ENCODE results near the gene CATSPERB. TPM values are rescaled to one million over a fixed set of nuclear protein-coding genes. Genes with fewer than 3 reads are reported as not detected.

The CATSPERB gene
- total RNA-seq, 4 donors from 2014 or later, result 1.2 to 5.1 (median 3.8) TPM; not detected in 1

DNA sequence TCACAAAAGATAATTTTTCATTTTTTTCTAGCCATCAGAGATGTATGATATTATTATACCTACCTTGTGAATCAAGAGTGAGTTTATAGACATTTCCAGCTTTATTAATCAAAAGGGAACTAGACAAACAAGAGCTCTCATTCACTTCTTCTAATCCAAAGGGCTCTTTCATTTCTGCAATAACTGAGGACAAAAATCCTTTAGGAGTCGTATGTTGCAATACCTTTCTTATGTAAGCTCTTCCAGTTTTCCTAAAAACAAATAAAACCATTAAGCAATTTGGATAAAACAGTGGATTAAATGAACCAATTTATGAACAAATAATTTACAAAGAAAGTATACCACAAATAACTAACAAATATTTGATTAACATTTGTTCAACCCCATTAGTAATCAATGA lies 107.1 kb downstream of the CATSPERB start:
- TF ChIP-seq, protein P1, sequence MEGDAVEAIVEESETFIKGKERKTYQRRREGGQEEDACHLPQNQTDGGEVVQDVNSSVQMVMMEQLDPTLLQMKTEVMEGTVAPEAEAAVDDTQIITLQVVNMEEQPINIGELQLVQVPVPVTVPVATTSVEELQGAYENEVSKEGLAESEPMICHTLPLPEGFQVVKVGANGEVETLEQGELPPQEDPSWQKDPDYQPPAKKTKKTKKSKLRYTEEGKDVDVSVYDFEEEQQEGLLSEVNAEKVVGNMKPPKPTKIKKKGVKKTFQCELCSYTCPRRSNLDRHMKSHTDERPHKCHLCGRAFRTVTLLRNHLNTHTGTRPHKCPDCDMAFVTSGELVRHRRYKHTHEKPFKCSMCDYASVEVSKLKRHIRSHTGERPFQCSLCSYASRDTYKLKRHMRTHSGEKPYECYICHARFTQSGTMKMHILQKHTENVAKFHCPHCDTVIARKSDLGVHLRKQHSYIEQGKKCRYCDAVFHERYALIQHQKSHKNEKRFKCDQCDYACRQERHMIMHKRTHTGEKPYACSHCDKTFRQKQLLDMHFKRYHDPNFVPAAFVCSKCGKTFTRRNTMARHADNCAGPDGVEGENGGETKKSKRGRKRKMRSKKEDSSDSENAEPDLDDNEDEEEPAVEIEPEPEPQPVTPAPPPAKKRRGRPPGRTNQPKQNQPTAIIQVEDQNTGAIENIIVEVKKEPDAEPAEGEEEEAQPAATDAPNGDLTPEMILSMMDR (IDR thresholded peaks at IDR 0.05), result no peak
- TF ChIP-seq POLR2A (IDR thresholded peaks at IDR 0.05) (no peak), POLR2AphosphoS5 (IDR thresholded peaks at IDR 0.05) (no peak), EP300 (IDR thresholded peaks at IDR 0.05; ENCODE audit: low read depth) (no peak)
- no peaks in the 10 kb centered on the region for H3K36me3 ChIP-seq
- WGBS, 2 donors (ENCODE audit: low coverage in 1 of 2), result 67 to 85% methylated on average over 1 of the region's 1 CpG

DNA sequence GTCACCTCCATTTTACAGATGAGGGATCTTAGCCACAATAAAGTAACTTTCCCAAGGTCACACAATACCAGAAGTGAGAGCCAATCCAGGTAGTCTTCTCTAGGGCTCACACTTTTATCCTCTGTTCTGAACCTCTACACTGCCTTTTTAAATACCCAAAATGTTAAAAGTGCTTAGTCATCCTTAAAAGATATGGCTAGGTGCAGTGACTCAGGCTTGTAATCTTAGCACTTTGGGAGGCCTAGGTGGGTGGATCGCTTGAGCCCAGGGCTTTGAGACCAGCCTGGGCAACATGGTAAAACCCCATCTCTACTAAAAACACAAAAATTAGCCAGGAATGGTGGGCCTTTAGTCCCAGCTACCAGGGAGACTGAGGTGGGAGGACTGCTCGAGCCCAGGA lies 117.7 kb downstream of the CATSPERB start:
- no peak for DNase-seq
- Histone ChIP-seq H3K9me3 (no peaks in the 10 kb centered on the region), H3K27me3 (no peaks in the 10 kb centered on the region), H3K36me3 (no peaks in the 10 kb centered on the region), H3K4me1 (no peaks in the 10 kb centered on the region), H3K27ac (no peak overlapping the region), H3K4me3 (no peak overlapping the region)
- TF ChIP-seq POLR2AphosphoS5 (IDR thresholded peaks at IDR 0.05) (no peak), POLR2A (IDR thresholded peaks at IDR 0.05) (no peak), EP300 (IDR thresholded peaks at IDR 0.05; ENCODE audit: low read depth) (no peak)
- TF ChIP-seq, protein P1 (IDR thresholded peaks at IDR 0.05), result no peak
- 50% methylated on average over 2 of the region's 2 CpGs; no CpG with 5 or more reads in 1 of the 2 donors for WGBS, 2 donors (ENCODE audit: low coverage in 1 of 2)
- in situ Hi-C loops (cut with MboI; ENCODE audit: low pct_ligation_motif_present in 1 of 4, low pct_unique_long_range_greater_than_20kb in 1 of 4, low sequenced_read_pairs in 3 of 4) (no loop called here), intact Hi-C loops (cut with DNase I; ENCODE audit: low total_unique reads) (no loop called here)

More for the DNA sequence above, 107.1 kb downstream of the CATSPERB start:
- in situ Hi-C loops (cut with MboI; ENCODE audit: low pct_ligation_motif_present in 1 of 4, low pct_unique_long_range_greater_than_20kb in 1 of 4, low sequenced_read_pairs in 3 of 4), result no loop called here
- Histone ChIP-seq H3K27ac (no peak overlapping the region), H3K27me3 (no peaks in the 10 kb centered on the region), H3K4me3 (no peak overlapping the region), H3K4me1 (no peaks in the 10 kb centered on the region), H3K9me3 (no peaks in the 10 kb centered on the region)
- DNase-seq, result no peak
- intact Hi-C loops (cut with DNase I; ENCODE audit: low total_unique reads), result no loop called here

DNA sequence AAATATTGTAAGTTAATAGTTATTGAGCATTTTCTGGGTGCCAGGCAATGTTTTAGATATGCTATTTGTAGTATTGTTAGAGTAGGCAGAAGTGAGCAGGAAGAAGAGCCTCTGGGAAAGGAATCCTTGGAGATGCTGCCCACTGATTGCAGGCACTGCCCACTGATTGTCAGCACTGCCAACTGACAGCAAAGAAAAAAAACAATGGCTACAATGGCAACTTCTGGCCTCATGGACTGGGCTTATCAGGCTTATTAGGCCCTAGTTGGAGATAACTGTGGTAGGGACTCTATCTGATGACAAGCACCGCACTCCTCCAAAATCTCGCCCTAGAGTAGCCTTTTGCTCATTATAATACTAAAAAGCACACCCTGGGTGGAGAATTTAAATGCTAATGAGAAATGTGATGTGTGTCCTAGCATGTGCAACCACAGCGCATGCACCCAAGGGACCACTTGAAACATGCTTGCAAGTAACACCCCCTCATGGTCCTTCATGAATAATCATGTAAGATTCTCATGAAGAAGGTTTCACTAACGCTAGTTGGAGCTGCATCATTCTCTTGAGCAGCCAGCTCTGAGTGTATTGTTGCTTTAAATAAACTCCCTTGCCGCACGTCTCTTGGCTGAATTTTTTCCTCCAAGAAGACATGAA lies 118.3 kb downstream of the CATSPERB start:
- H3K27ac ChIP-seq, result no peak overlapping the region
- no peak for DNase-seq
- no peak for TF ChIP-seq POLR2AphosphoS5 (IDR thresholded peaks at IDR 0.05)
- TF ChIP-seq, protein P1 (IDR thresholded peaks at IDR 0.05), result no peak
- TF ChIP-seq POLR2A (IDR thresholded peaks at IDR 0.05), result no peak
- TF ChIP-seq EP300 (IDR thresholded peaks at IDR 0.05; ENCODE audit: low read depth), result no peak
- no peaks in the 10 kb centered on the region for H3K27me3 ChIP-seq
- no peaks in the 10 kb centered on the region for H3K4me1 ChIP-seq
- no peak overlapping the region for H3K4me3 ChIP-seq
- in situ Hi-C loops (cut with MboI; ENCODE audit: low pct_ligation_motif_present in 1 of 4, low pct_unique_long_range_greater_than_20kb in 1 of 4, low sequenced_read_pairs in 3 of 4), result no loop called here
- no peaks in the 10 kb centered on the region for H3K36me3 ChIP-seq
- intact Hi-C loops (cut with DNase I; ENCODE audit: low total_unique reads), result no loop called here
- H3K9me3 ChIP-seq, result no peaks in the 10 kb centered on the region
- 80 to 94% methylated on average over 3 to 6 of the region's 6 CpGs for WGBS, 2 donors (ENCODE audit: low coverage in 1 of 2)

DNA sequence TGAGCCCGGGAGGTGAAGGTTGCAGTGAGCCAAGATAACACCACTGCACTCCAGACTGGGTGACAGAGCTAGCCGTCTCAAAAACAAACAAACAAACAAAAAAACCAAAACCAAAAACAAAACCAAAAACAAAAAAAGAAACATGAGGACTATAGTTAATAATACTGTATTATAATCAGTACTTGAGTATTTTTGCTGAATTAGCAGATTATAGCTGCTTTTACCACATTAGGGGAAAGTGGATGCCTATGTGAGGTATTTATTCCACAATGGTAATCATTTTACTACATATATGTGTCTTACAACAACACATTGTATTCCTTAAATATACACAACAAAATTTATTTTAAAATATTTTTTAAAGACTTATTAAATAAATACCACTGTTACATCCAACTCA lies 120.4 kb downstream of the CATSPERB start:
- Histone ChIP-seq H3K9me3 (no peaks in the 10 kb centered on the region), H3K27ac (no peak overlapping the region), H3K4me3 (no peak overlapping the region), H3K27me3 (no peaks in the 10 kb centered on the region), H3K36me3 (no peaks in the 10 kb centered on the region), H3K4me1 (no peaks in the 10 kb centered on the region)
- no peak for DNase-seq
- intact Hi-C loops (cut with DNase I; ENCODE audit: low total_unique reads), result no loop called here
- WGBS, 2 donors (ENCODE audit: low coverage in 1 of 2), result 87 to 100% methylated on average over 1 to 2 of the region's 2 CpGs
- no peak for TF ChIP-seq POLR2A (IDR thresholded peaks at IDR 0.05)
- no peak for TF ChIP-seq POLR2AphosphoS5 (IDR thresholded peaks at IDR 0.05)
- TF ChIP-seq, protein P1 (IDR thresholded peaks at IDR 0.05), result no peak
- TF ChIP-seq EP300 (IDR thresholded peaks at IDR 0.05; ENCODE audit: low read depth), result no peak
- in situ Hi-C loops (cut with MboI; ENCODE audit: low pct_ligation_motif_present in 1 of 4, low pct_unique_long_range_greater_than_20kb in 1 of 4, low sequenced_read_pairs in 3 of 4), result no loop called here

All from transverse colon (tissue), 4 donors.